ENCODE measurements around the gene C9orf43. TPM values are rescaled to one million over a fixed set of nuclear protein-coding genes. Genes with fewer than 3 reads are reported as not detected.
"Not testable (repeated sequence)": the region's sequence is repeated elsewhere in the genome, so short reads cannot be mapped to it uniquely, and the experiment has no call there.

Gene C9orf43
- polyA plus RNA-seq (ENCODE audit: insufficient read length in 10 of 10) = under 1 TPM; 0.19 to 0.60 (median 0.35) TPM
- long read RNA-seq, donor 1 = 0 reads
- long read RNA-seq, donor 2, partial matches to known transcripts = 25 of 25 reads
- long read RNA-seq, donor 2, other reads (novel, unspliced or antisense) = 0 of 25 reads
- long read RNA-seq, donor 3 = 0 reads
- long read RNA-seq, donor 4, partial matches to known transcripts = 0 of 1 reads
- long read RNA-seq, donor 4, other reads (novel, unspliced or antisense) = 0 of 1 reads
- long read RNA-seq, donor 5 = 0 reads
- long read RNA-seq, donor 6 = 0 reads
- long read RNA-seq, donor 7 = 0 reads
- long read RNA-seq, donor 8 = 0 reads
- long read RNA-seq, donor 9 = 0 reads

- DNase-seq = peak; percentile 96 to 99 (median 97)
These were observed at the start of gene C9orf43, which contains the start of gene POLE3 for GRCh38 chr9:113410207-113410864. Gene C9orf43, plus strand, starts transcription at chr9:113410747. Its CDS starts 2,747 bp downstream, at chr9:113413494. Gene POLE3, minus strand, starts transcription at chr9:113410675. Its CDS starts 382 bp downstream, at chr9:113410293.

GRCh38 chr9:113361304-113362018 lies 49.1 kb upstream of the C9orf43 start:
- DNase-seq = no peak

- no peak for DNase-seq
These were observed 47.2 kb upstream of the C9orf43 start for GRCh38 chr9:113363336-113363735.

GRCh38 chr9:113364951-113365350 lies 45.6 kb upstream of the C9orf43 start:
- DNase-seq = no peak

GRCh38 chr9:113365652-113366051 lies 44.9 kb upstream of the C9orf43 start:
- not testable (repeated sequence) for DNase-seq

- DNase-seq = no peak
These were observed 42.1 kb upstream of the C9orf43 start for GRCh38 chr9:113368348-113368981.

- no peak for DNase-seq
These were observed 41.3 kb upstream of the C9orf43 start for GRCh38 chr9:113368982-113369854.

- DNase-seq = no peak
These were observed 40.7 kb upstream of the C9orf43 start for GRCh38 chr9:113369855-113370140.

GRCh38 chr9:113370806-113371325 lies 39.7 kb upstream of the C9orf43 start:
- DNase-seq = no peak

GRCh38 chr9:113372059-113372458 lies 38.5 kb upstream of the C9orf43 start:
- DNase-seq = no peak

GRCh38 chr9:113373256-113373655 lies 37.3 kb upstream of the C9orf43 start:
- no peak for DNase-seq

- DNase-seq = no peak
These were observed 36.7 kb upstream of the C9orf43 start for GRCh38 chr9:113373676-113374392.

GRCh38 chr9:113375057-113376023 lies 35.2 kb upstream of the C9orf43 start:
- no peak for DNase-seq

GRCh38 chr9:113376634-113377567 lies 33.6 kb upstream of the C9orf43 start, which contains the start of gene HDHD3:
Gene HDHD3, minus strand, starts transcription at chr9:113376986. Its CDS starts 2,632 bp downstream, at chr9:113374354.
- DNase-seq = peak; percentile 62 to 88 (median 63)

GRCh38 chr9:113379094-113379828 lies 31.3 kb upstream of the C9orf43 start:
- DNase-seq = not testable (repeated sequence)

GRCh38 chr9:113379829-113380210 lies 30.7 kb upstream of the C9orf43 start:
- DNase-seq = not testable (repeated sequence)

- no peak for DNase-seq
These were observed 29.6 kb upstream of the C9orf43 start for GRCh38 chr9:113380869-113381378.
